GM21381 (cell line): Measurements from ENCODE around the gene STPG3.

Experiments used
- ATAC-seq: cut with Tn5 transposase; IDR thresholded peaks from one replicate; pipeline ENCODE4 v1.9.1; 2021; ENCODE audit warnings: mild to moderate bottlenecking, moderate library complexity; ENCODE audit not compliant: unreplicated experiment

Gene STPG3

GRCh38 chr9:137299203-137299565, 48.1 kb downstream of the STPG3 start:
- ATAC-seq = no peak

DNA sequence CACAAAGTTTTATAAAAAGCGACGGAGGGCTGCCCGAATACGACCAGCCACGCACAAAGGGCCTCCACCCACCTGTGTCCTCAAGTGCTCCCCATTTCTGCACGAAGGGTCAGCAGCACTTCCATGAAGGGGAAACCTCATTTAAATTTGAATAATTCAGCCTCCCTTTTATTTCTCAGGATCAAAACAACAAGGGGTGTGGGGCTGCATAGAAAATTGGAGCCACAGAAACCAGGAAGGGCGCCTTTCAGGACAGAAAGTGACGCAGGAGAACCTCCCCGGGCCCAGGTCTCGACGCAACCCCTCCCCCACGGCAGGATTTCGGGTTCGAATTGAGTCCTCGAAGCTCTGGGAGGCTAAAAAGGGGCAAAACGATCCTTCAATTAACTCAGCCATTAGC, 48.9 kb downstream of the STPG3 start:
- no peak for ATAC-seq

GRCh38 chr9:137300567-137301080, 49.5 kb downstream of the STPG3 start:
- no peak for ATAC-seq

DNA sequence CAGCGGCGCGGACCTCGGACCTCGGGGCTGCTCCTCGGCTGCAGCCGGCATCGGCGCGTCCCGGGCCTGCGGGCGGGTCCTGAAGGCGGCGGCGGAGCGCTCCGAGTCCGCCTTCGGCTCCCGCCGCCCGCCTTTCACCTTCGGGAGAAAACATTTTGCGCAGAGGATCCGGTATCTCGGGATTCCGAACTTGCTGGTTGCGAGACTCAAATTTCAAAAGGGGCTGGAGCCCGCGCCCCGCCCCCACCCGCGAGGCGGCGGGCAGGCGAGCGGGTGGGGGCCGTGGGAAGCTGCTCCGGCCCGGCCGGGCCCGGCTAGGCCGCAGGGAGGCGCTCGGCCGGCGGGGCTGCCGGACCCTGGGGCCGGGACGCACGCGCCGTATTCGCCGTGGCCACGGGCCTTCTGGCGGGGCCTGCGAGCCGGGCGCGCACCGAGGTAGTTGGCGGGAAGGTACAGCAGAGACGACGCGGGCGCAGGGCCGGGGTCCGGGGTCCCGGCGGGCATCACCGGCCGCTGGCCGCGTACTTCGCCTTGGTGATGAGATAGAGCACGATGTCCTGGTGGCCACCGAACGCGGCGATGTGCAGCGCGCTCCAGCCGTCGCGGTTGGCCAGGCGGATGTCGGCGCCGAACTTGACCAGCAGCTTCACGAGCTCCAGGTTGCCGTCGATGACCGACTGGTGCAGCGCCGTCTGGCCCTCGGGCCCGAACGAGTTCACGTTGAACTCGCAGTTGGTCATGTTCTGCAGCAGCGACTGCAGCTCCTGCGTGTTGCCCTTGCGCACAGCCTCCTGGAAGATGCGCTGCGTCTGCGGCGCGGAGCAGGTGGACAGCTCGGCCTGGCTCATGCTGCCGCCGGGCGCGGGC, 50.2 kb downstream of the STPG3 start:
- peak; percentile 6 for ATAC-seq

- peak; percentile 69 for ATAC-seq
These were observed 51.0 kb downstream of the STPG3 start, which contains the start of gene NRARP for GRCh38 chr9:137302118-137302448. NRARP (minus strand) TSS chr9:137302271; CDS start chr9:137301928, 343 bp downstream.

- peak; percentile 36 for ATAC-seq
These were observed 51.5 kb downstream of the STPG3 start for GRCh38 chr9:137302449-137303150.
